H1 (cell line): ENCODE results near the gene NEGR1. TPM values are rescaled to one million over a fixed set of nuclear protein-coding genes. Genes with fewer than 3 reads are reported as not detected.

ENCODE experiments used
- BCL11A ChIP-seq, 2 experiments: IDR thresholded peaks; one replicate each; pipeline ENCODE4 v1.6.1; 2011; ENCODE audit warnings: low read depth in 2 of 2, low read length in 2 of 2, mild to moderate bottlenecking in 2 of 2
- BRCA1 ChIP-seq: IDR thresholded peaks from 2 replicates; pipeline ENCODE4 v1.6.1; 2012; ENCODE audit warnings: low read depth, low read length, improper control_type of control experiment
- TAF7 ChIP-seq: optimal IDR thresholded peaks from 2 replicates; pipeline ENCODE3; 2011; ENCODE audit warnings: low read depth, mild to moderate bottlenecking, inconsistent platforms, low read length, moderate library complexity, borderline replicate concordance
- TEAD4 ChIP-seq: IDR thresholded peaks from 2 replicates; pipeline ENCODE4 v1.6.1; 2012; ENCODE audit warnings: low read depth, low read length, inconsistent platforms, mixed read lengths
- polyA plus RNA-seq, 7 experiments: library from polyadenylated mRNA; depleted of rRNA in 3 of 7; stranded (reverse) in 5 of 7; unstranded in 2 of 7; fragments of >200 nt in 5 of 7; fragments of 200-250 nt in 2 of 7; gene quantifications; 1 replicate in 5 of 7; 2 replicates in 1 of 7; 4 replicates in 1 of 7; pipeline versions ENCODE4 v1.2.1 to v1.2.3, GENCODE V29; 2011 to 2013; ENCODE audit warnings: missing spikeins in 2 of 7, mixed read lengths in 2 of 7
- total RNA-seq: library from RNA; stranded (reverse); fragmentation: NEBNext Ultra II Directional; extraction: Animal tissue kit (Norgen Biotek cat#: 25700); gene quantifications from 2 replicates; pipeline ENCODE4 v1.2.1, GENCODE V29; 2021

Gene NEGR1
- total and polyA plus RNA-seq, 2 of the 8 experiments (the other 6 are each of a cell fraction or from before 2014, with no cell fraction given) = 0.71 to 1.3 TPM

DNA sequence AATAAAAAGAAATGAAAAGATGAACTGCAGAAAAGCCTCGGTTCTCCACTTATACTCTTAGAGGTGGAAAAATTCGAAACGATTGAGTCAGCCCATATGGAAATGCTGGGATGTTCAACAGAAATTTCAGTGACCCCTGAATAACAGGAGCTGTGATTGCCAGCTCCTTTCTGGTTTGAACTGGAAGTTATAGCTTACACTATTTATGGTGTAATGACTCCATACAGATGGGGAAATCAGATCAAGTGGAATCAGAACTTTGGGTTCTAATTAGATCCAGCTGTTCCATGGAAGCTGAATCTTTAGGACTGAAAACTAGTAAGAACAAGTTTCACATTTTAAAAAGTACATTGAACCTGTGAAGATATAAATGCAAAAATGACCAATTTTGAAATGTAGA lies 632.2 kb downstream of the NEGR1 start (continued):
- TF ChIP-seq BCL11A (IDR thresholded peaks at IDR 0.05; ENCODE audit: low read depth in 2 of 2, low read length in 2 of 2) (no peak), BRCA1 (no peak), TAF7 (no peak), TEAD4 (no peak)
